Subcutaneous abdominal adipose tissue (tissue), 5 donors: ENCODE data around the gene INPP5D.
"Not testable (repeated sequence)": the region's sequence is repeated elsewhere in the genome, so short reads cannot be mapped to it uniquely, and the experiment has no call there.

Experiments used
- H3K27ac ChIP-seq: one replicate; pipeline ENCODE4 v1.7.0; 2013; ENCODE audit warnings: low read depth, mild to moderate bottlenecking, inconsistent platforms, low read length, moderate library complexity
- H3K27me3 ChIP-seq, 5 donors: one replicate each; pipeline ENCODE4 v1.7.0; 2013; ENCODE audit warnings: low read length in 5 of 5, inconsistent platforms in 1 of 5; ENCODE audit not compliant: control insufficient read depth in 5 of 5, insufficient read depth in 4 of 5
- H3K36me3 ChIP-seq, 5 donors: one replicate each; pipeline ENCODE4 v1.7.0; 2013; ENCODE audit warnings: low read length in 5 of 5; ENCODE audit not compliant: control insufficient read depth in 5 of 5, insufficient read depth in 5 of 5
- H3K4me1 ChIP-seq, 5 donors: one replicate each; pipeline ENCODE4 v1.7.0; 2013; ENCODE audit warnings: low read length in 5 of 5, mild to moderate bottlenecking in 3 of 5, moderate library complexity in 1 of 5; ENCODE audit not compliant: control insufficient read depth in 5 of 5, insufficient read depth in 5 of 5
- H3K4me3 ChIP-seq, 5 donors: one replicate each; pipeline ENCODE4 v1.7.0; 2013; ENCODE audit warnings: low read length in 5 of 5, low read depth in 1 of 5
- H3K9ac ChIP-seq, 5 donors: one replicate each; pipeline ENCODE4 v1.7.0; 2013; ENCODE audit warnings: low read length in 5 of 5, mild to moderate bottlenecking in 4 of 5, moderate library complexity in 3 of 5
- H3K9me3 ChIP-seq, 5 donors: one replicate each; pipeline ENCODE4 v1.7.0; 2013; ENCODE audit warnings: low read length in 5 of 5; ENCODE audit not compliant: control insufficient read depth in 5 of 5
- donor health status: healthy.
- donor health status: healthy.
- donor health status: healthy.
- donor health status: healthy.
- donor health status: healthy.

INPP5D gene

DNA sequence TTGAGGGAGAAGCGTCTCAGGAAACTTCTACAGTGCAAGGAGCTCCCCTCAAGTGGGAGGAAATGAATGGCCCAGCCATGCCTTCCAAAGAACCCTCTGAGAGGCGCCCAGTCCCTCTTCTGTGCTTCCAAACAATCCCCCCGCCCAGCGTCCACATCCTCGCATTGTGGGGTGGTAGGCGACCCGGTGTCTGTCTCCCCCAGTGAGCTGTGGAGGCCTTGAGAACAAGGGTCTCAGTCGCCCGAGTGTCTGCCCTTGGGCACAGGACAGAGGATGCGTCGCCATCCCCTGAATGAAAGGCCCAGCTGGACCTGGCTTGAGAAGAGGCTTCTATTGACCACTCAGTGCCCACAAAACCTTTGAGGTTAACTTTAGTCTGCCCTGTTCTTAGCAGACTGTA, 29.7 kb downstream of the INPP5D start:
- Histone ChIP-seq H3K4me1 (peaks cover 0 to 46% (median 20%) of the 10 kb centered on the region in 5 donors), H3K27me3 (peaks cover 0 to 3% (median 0%) of the 10 kb centered on the region in 5 donors), H3K9me3 (no peaks in the 10 kb centered on the region), H3K27ac (no peak overlapping the region), H3K36me3 (peaks cover 0 to 3% (median 0%) of the 10 kb centered on the region in 5 donors), H3K4me3 (no peak overlapping the region), H3K9ac (no peak overlapping the region)

DNA sequence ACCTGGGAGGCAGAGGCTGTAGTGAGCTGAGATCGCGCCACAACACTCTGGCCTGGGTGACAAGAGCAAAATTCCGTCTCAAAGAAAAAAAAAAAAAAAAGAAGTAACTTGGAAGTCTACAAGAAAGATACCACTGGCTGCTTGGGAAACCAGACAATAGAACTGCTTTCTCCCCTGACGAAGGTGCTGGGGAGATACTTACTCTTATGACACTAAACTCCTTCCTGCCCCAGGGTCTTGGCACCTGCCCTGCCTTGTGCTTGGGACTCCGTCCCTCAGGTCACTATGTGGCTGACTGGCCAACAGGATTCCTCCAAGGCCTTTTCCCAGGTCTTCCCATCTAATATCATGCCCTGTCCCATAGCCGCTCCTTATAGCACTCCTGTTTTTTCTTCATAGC, 30.7 kb downstream of the INPP5D start:
- peaks cover 0 to 35% (median 10%) of the 10 kb centered on the region in 5 donors for H3K4me1 ChIP-seq
- peaks cover 0 to 3% (median 0%) of the 10 kb centered on the region in 5 donors for H3K27me3 ChIP-seq
- no peaks in the 10 kb centered on the region for H3K9me3 ChIP-seq
- peaks cover 0 to 3% (median 0%) of the 10 kb centered on the region in 5 donors for H3K36me3 ChIP-seq
- H3K4me3 ChIP-seq: no peak overlapping the region
- H3K9ac ChIP-seq: no peak overlapping the region
- H3K27ac ChIP-seq: no peak overlapping the region

DNA sequence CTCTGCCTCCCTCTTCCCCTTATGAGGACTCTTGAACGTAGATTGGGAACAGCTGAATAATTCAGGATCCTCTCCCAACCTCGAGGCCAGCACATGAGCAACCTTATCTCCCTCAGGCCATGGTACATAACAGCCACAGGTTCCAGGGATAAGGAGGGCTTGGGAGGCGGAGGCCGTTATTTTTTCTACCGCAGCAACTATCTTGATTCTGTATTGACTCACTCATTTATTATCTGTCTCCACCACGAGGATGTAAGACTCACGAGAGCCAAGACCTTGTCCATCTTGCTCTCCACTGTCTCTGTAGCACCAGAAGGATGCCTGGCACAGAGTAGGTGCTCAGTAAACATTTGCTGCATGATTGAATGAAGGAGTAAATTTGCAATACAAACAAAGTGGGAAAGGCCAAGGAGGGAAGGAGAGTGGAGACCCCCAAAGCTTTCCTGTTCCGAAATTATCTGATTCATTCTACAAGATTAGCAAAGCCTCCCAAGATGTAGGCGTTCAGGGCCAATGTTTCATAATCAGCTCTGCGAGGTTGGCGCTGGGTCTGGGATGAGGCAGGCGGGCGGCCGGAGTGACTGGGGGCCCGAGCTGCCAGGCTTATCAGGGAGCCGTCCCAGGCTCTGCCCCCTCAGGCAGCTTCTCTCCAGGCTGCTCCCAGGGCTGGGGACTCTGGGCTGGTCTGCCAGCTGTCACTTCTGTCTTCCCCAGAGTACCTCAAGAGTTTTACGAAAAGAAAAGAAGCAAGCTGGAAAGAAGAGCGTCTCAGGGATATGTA, 31.6 kb downstream of the INPP5D start:
- Histone ChIP-seq H3K4me3 (no peak overlapping the region), H3K36me3 (peaks cover 0 to 3% (median 0%) of the 10 kb centered on the region in 5 donors), H3K4me1 (peaks cover 0 to 28% (median 4%) of the 10 kb centered on the region in 5 donors), H3K9me3 (no peaks in the 10 kb centered on the region), H3K27me3 (peaks cover 0 to 3% (median 0%) of the 10 kb centered on the region in 5 donors), H3K9ac (no peak overlapping the region), H3K27ac (no peak overlapping the region)

DNA sequence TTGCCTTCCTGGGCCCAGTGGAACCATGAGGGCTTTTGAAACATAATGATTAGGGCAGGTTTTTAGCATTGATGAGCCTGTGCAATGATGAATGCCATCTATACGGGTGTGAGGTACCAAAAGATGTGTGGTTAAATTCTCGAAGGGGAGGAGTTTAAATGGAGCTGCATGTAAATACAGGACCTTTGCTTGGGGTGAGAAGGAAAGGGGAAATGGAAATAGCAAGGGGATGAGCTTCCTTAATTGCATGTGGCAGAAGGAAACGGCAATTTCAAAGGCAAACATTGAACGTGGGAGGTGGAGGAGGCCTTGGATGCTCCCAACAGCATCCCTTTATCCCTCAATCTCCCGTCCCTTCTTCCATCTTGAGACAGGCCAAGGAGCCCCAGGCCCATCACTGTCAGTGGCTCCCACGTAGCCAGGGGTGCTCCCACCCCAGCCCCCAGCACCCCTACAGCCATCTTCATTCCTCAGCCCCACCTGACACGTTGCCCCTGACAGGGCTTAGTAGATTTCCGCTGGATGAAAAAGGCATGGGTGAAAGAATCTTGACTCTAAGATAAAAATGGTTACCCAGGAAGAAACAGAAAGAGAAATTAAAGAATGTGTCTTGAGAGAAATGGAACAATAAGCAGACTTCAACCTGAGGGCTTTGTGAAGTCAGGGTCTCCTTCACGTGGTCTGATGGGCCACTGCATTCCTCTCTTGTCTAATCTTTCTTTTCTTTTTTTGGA, 32.5 kb downstream of the INPP5D start:
- Histone ChIP-seq H3K27me3 (peaks cover 0 to 3% (median 0%) of the 10 kb centered on the region in 5 donors), H3K36me3 (peaks cover 0 to 3% (median 0%) of the 10 kb centered on the region in 5 donors), H3K9me3 (no peaks in the 10 kb centered on the region), H3K4me3 (no peak overlapping the region), H3K4me1 (peaks cover 0 to 26% (median 4%) of the 10 kb centered on the region in 5 donors), H3K27ac (no peak overlapping the region), H3K9ac (no peak overlapping the region)

- Histone ChIP-seq H3K4me3 (no peak overlapping the region), H3K9ac (no peak overlapping the region), H3K36me3 (peaks cover 0 to 3% (median 0%) of the 10 kb centered on the region in 5 donors), H3K27me3 (peaks cover 0 to 3% (median 0%) of the 10 kb centered on the region in 5 donors), H3K9me3 (no peaks in the 10 kb centered on the region), H3K4me1 (peaks cover 0 to 23% (median 4%) of the 10 kb centered on the region in 5 donors), H3K27ac (no peak overlapping the region)
Measured at GRCh38 chr2:233093166-233093448, 33.0 kb downstream of the INPP5D start.

DNA sequence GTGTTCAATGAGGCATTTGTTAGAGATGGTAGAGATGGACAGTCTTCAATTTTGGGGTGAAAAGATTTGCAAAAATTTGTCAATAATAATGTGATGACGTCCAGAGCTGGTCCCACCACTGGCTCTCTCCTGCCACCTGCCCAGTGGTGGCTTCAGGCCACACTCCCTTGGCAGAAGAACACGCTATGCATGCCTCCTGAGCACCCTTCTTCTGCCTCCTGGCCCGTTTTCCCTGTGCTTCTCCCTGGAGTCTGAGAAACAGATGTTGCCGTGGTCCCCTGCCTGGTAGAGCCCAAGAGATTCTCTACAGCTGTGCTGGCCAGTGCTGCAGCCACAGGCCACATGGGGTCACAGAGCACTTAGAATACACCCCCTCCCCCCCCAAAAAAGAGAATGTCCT, 33.6 kb downstream of the INPP5D start:
- H3K4me1 ChIP-seq: peaks cover 0 to 17% (median 4%) of the 10 kb centered on the region in 5 donors
- no peak overlapping the region for H3K27ac ChIP-seq
- H3K36me3 ChIP-seq: no peaks in the 10 kb centered on the region
- no peak overlapping the region for H3K4me3 ChIP-seq
- no peaks in the 10 kb centered on the region for H3K9me3 ChIP-seq
- no peak overlapping the region for H3K9ac ChIP-seq
- H3K27me3 ChIP-seq: peaks cover 0 to 3% (median 0%) of the 10 kb centered on the region in 5 donors

GRCh38 chr2:233094614-233095013, 34.5 kb downstream of the INPP5D start:
- no peak overlapping the region for H3K27ac ChIP-seq
- no peak overlapping the region for H3K9ac ChIP-seq
- peaks cover 0 to 16% (median 4%) of the 10 kb centered on the region in 5 donors for H3K4me1 ChIP-seq
- no peak overlapping the region for H3K4me3 ChIP-seq
- H3K27me3 ChIP-seq: peaks cover 0 to 3% (median 0%) of the 10 kb centered on the region in 5 donors
- H3K36me3 ChIP-seq: no peaks in the 10 kb centered on the region
- H3K9me3 ChIP-seq: no peaks in the 10 kb centered on the region

- no peak overlapping the region for H3K4me3 ChIP-seq
- H3K9me3 ChIP-seq: no peaks in the 10 kb centered on the region
- no peak overlapping the region for H3K9ac ChIP-seq
- H3K36me3 ChIP-seq: peaks cover 0 to 4% (median 0%) of the 10 kb centered on the region in 5 donors
- H3K4me1 ChIP-seq: peaks cover 0 to 24% (median 4%) of the 10 kb centered on the region in 5 donors
- H3K27ac ChIP-seq: no peak overlapping the region
- H3K27me3 ChIP-seq: peaks cover 0 to 3% (median 0%) of the 10 kb centered on the region in 5 donors
Measured at GRCh38 chr2:233096006-233096405, 35.9 kb downstream of the INPP5D start.

- Histone ChIP-seq H3K27ac (no peak overlapping the region), H3K4me1 (peaks cover 0 to 15% (median 3%) of the 10 kb centered on the region in 5 donors), H3K9me3 (no peaks in the 10 kb centered on the region), H3K36me3 (peaks cover 0 to 4% (median 0%) of the 10 kb centered on the region in 5 donors), H3K9ac (no peak overlapping the region), H3K27me3 (peaks cover 0 to 3% (median 0%) of the 10 kb centered on the region in 5 donors), H3K4me3 (no peak overlapping the region)
Measured at GRCh38 chr2:233098618-233099017, 38.5 kb downstream of the INPP5D start.

DNA sequence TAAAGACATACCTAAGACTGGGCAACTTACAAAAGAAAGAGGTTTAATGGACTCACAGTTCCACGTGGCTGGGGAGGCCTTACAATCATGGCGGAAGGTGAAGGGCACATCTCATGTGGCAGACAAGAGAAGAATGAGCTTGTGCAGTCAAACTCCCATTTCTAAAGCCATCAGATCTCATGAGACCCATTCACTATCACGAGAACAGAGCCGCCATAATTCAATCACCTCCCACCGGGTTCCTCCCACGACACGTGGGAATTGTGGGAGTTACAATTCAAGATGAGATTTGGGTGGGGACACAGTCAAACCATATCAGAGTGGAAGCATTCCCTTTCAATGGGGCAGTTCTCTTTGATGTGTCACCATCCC, 39.7 kb downstream of the INPP5D start:
- H3K4me3 ChIP-seq, H3K9me3 ChIP-seq, H3K9ac ChIP-seq, H3K27ac ChIP-seq, H3K36me3 ChIP-seq, H3K4me1 ChIP-seq, H3K27me3 ChIP-seq: not testable (repeated sequence)
